Left lung (tissue), 10 donors: ENCODE results near the gene MYL4. TPM values are rescaled to one million over a fixed set of nuclear protein-coding genes. Genes with fewer than 3 reads are reported as not detected.
"Not testable (repeated sequence)": the region's sequence is repeated elsewhere in the genome, so short reads cannot be mapped to it uniquely, and the experiment has no call there.

Experiments used
- ATAC-seq: fragments of 200-7000 bp; cut with Tn5 transposase; one replicate; pipeline ENCODE4 v1.9.1; 2020; ENCODE audit warnings: moderate library complexity
- DNase-seq, 4 donors: peaks; one replicate each; pipeline ENCODE4 v3.0.0-alpha.2; 2013 to 2020
- H3K27ac ChIP-seq, 2 donors: fragments of 200-600 bp; sonication (generic) in 1 of 2; one replicate each; pipeline versions ENCODE4 v1.5.0 to v1.8.0; 2020 to 2021
- H3K27me3 ChIP-seq, 2 donors: fragments of 200-600 bp; sonication (generic) in 1 of 2; one replicate each; pipeline versions ENCODE4 v1.5.0 to v1.8.0; 2020 to 2021
- H3K36me3 ChIP-seq, 2 donors: fragments of 200-600 bp; sonication (generic) in 1 of 2; one replicate each; pipeline versions ENCODE4 v1.5.0 to v1.8.0; 2020 to 2021
- H3K4me1 ChIP-seq, 2 donors: fragments of 200-600 bp; one replicate each; pipeline ENCODE4 v1.8.0; 2021
- H3K4me3 ChIP-seq, 2 donors: fragments of 200-600 bp; sonication (generic) in 1 of 2; one replicate each; pipeline versions ENCODE4 v1.5.0 to v1.8.0; 2020 to 2021; ENCODE audit warnings: mild to moderate bottlenecking in 1 of 2
- H3K9me3 ChIP-seq, 2 donors: fragments of 200-600 bp; sonication (generic) in 1 of 2; one replicate each; pipeline versions ENCODE4 v1.5.0 to v1.8.0; 2020 to 2021
- CTCF ChIP-seq, 2 donors: fragments of 200-600 bp; sonication (generic) in 1 of 2; IDR thresholded peaks; one replicate each; pipeline versions ENCODE4 v1.5.0 to v1.8.0; 2021; ENCODE audit warnings: antibody characterized with exemption in 2 of 2
- intact Hi-C, 2 donors: fragments of 100-400 bp; cut with DNase I; formaldehyde crosslinking; loops; one replicate each; pipeline versions ENCODE4 v1.11.2 to v1.14.2; 2022
- polyA plus RNA-seq, 6 donors: library from polyadenylated mRNA; unstranded; fragments of 120-200 nt; gene quantifications; one replicate each; pipeline ENCODE4 v1.2.1, GENCODE V29; 2013; ENCODE audit not compliant: insufficient read length in 6 of 6
- total RNA-seq, 2 donors: library from RNA; stranded (reverse); fragmentation: NEBNext Ultra II Directional; extraction: Animal tissue kit (Norgen Biotek cat#: 25700); gene quantifications; one replicate each; pipeline ENCODE4 v1.2.1, GENCODE V29; 2021
- donor health status: DM: no; HTN: yes; CAD: no.
- donor health status: DM: no; HTN: no; CAD: no.

Gene MYL4
- total and polyA plus RNA-seq, 8 donors = 0.99 to 4.6 (median 2.7) TPM

- Histone ChIP-seq H3K36me3 (peaks cover 0 to 41% of the 10 kb centered on the region in 2 donors), H3K9me3 (no peaks in the 10 kb centered on the region)
- intact Hi-C loops = no loop called here
These were observed 30.0 kb upstream of the MYL4 start for GRCh38 chr17:47179141-47179540.

GRCh38 chr17:47180337-47180736 is 28.8 kb upstream of the MYL4 start:
- Histone ChIP-seq H3K4me3 (no peak overlapping the region), H3K9me3 (no peaks in the 10 kb centered on the region), H3K27ac (no peak overlapping the region), H3K4me1 (peaks cover 0 to 46% of the 10 kb centered on the region in 2 donors), H3K36me3 (peaks cover 0 to 41% of the 10 kb centered on the region in 2 donors), H3K27me3 (no peaks in the 10 kb centered on the region)
- no peak for ATAC-seq
- intact Hi-C loops = no loop called here
- DNase-seq = no peak
- no peak for TF ChIP-seq CTCF (IDR thresholded peaks at IDR 0.05)

More at GRCh38 chr17:47179141-47179540, 30.0 kb upstream of the MYL4 start:
- Histone ChIP-seq H3K4me3 (no peak overlapping the region), H3K4me1 (peaks cover 0 to 39% of the 10 kb centered on the region in 2 donors), H3K27me3 (no peaks in the 10 kb centered on the region), H3K27ac (no peak overlapping the region)
- ATAC-seq (no peak), DNase-seq (no peak)
- TF ChIP-seq CTCF (IDR thresholded peaks at IDR 0.05) = no peak

GRCh38 chr17:47180988-47181387 is 28.2 kb upstream of the MYL4 start:
- H3K27me3 ChIP-seq, H3K4me3 ChIP-seq, H3K9me3 ChIP-seq, ATAC-seq, H3K27ac ChIP-seq, intact Hi-C loops, DNase-seq: not testable (repeated sequence)
- Histone ChIP-seq H3K4me1 (peaks cover 0 to 48% of the 10 kb centered on the region in 2 donors), H3K36me3 (peaks cover 0 to 41% of the 10 kb centered on the region in 2 donors)

- Histone ChIP-seq H3K27me3 (no peaks in the 10 kb centered on the region), H3K27ac (no peak overlapping the region), H3K36me3 (peaks cover 0 to 14% of the 10 kb centered on the region in 2 donors), H3K9me3 (no peaks in the 10 kb centered on the region), H3K4me3 (no peak overlapping the region), H3K4me1 (peaks cover 15 to 72% of the 10 kb centered on the region in 2 donors)
- intact Hi-C loops = no loop called here
- no peak for TF ChIP-seq CTCF (IDR thresholded peaks at IDR 0.05)
- no peak for ATAC-seq
- no peak for DNase-seq
These were observed 24.5 kb upstream of the MYL4 start for GRCh38 chr17:47184681-47185080.

GRCh38 chr17:47188271-47188875 is 20.8 kb upstream of the MYL4 start:
- ATAC-seq (peak; percentile 4), DNase-seq (peak in 1 of 4 donors; percentile 44)
- H3K27me3 ChIP-seq = no peaks in the 10 kb centered on the region
- peak overlapping the region; percentile 77 to 84 for H3K4me3 ChIP-seq
- TF ChIP-seq CTCF (IDR thresholded peaks at IDR 0.05) = no peak
- peak overlapping the region; percentile 91 to 97 for H3K27ac ChIP-seq
- intact Hi-C loops = no loop called here
- no peaks in the 10 kb centered on the region for H3K36me3 ChIP-seq
- H3K9me3 ChIP-seq = no peaks in the 10 kb centered on the region
- H3K4me1 ChIP-seq = peaks cover 15 to 54% of the 10 kb centered on the region in 2 donors
